Stimulated activated CD8-positive, alpha-beta memory T cell treated with anti-CD3 and anti-CD28 coated beads, Interleukin-4, amount 100 ng/mL, for 4 hours (primary cell): ENCODE data around the gene CRACDL.

Experiments used
- DNase-seq, 2 donors: peaks; one replicate each; pipeline ENCODE4 v3.0.0-alpha.2; 2020; ENCODE audit warnings: low read depth in 2 of 2, low spot score in 1 of 2

Gene CRACDL

GRCh38 chr2:98826856-98827255, 109.2 kb downstream of the CRACDL start:
- DNase-seq, result no peak

GRCh38 chr2:98825858-98826257, 110.2 kb downstream of the CRACDL start:
- no peak for DNase-seq

GRCh38 chr2:98825404-98825803, 110.6 kb downstream of the CRACDL start:
- no peak for DNase-seq

- no peak for DNase-seq
Measured at GRCh38 chr2:98825020-98825350, 111.0 kb downstream of the CRACDL start.

GRCh38 chr2:98824256-98825019, 111.6 kb downstream of the CRACDL start:
- no peak for DNase-seq

GRCh38 chr2:98823196-98824170, 112.5 kb downstream of the CRACDL start:
- DNase-seq, result no peak

GRCh38 chr2:98822301-98823164, 113.5 kb downstream of the CRACDL start:
- peak; percentile 17 for DNase-seq

- no peak for DNase-seq
Measured at GRCh38 chr2:98821629-98822135, 114.3 kb downstream of the CRACDL start.

GRCh38 chr2:98819231-98819766, 116.7 kb downstream of the CRACDL start:
- no peak for DNase-seq

- DNase-seq, result no peak
Measured at GRCh38 chr2:98818164-98818563, 117.9 kb downstream of the CRACDL start.

GRCh38 chr2:98816281-98816680, 119.7 kb downstream of the CRACDL start:
- DNase-seq, result no peak

- no peak for DNase-seq
Measured at GRCh38 chr2:98815795-98816194, 120.2 kb downstream of the CRACDL start.

GRCh38 chr2:98811766-98812165, 124.3 kb downstream of the CRACDL start:
- DNase-seq, result no peak

- no peak for DNase-seq
Measured at GRCh38 chr2:98810588-98810928, 125.5 kb downstream of the CRACDL start.

GRCh38 chr2:98809878-98810587, 126.0 kb downstream of the CRACDL start:
- DNase-seq, result no peak

- no peak for DNase-seq
Measured at GRCh38 chr2:98809116-98809515, 126.9 kb downstream of the CRACDL start.

GRCh38 chr2:98808546-98808945, 127.5 kb downstream of the CRACDL start:
- DNase-seq, result no peak

GRCh38 chr2:98807929-98808328, 128.1 kb downstream of the CRACDL start:
- no peak for DNase-seq

- DNase-seq, result no peak
Measured at GRCh38 chr2:98807221-98807620, 128.8 kb downstream of the CRACDL start.

GRCh38 chr2:98806236-98806697, 129.8 kb downstream of the CRACDL start:
- DNase-seq, result no peak
